GM23338 (cell line): ENCODE measurements around the gene RPIA. TPM values are rescaled to one million over a fixed set of nuclear protein-coding genes. Genes with fewer than 3 reads are reported as not detected.

Source experiments
- ATAC-seq: fragments of 200-7000 bp; cut with Tn5 transposase; 3 replicates; pipeline ENCODE4 v1.9.1; 2020
- DNase-seq: peaks from one replicate; pipeline ENCODE4 v3.0.0-alpha.2; 2015; ENCODE audit warnings: low spot score
- H2AFZ ChIP-seq: fragments of 200-600 bp; sonication (generic); 2 replicates; pipeline ENCODE4 v1.8.0; 2016; ENCODE audit warnings: antibody characterized with exemption, mild to moderate bottlenecking, moderate library complexity
- H3F3A ChIP-seq: fragments of 200-600 bp; sonication (generic); replicated peaks from 2 replicates; pipeline ENCODE4 v1.8.0; 2017; ENCODE audit warnings: antibody characterized with exemption, mixed run types, low read depth
- H3K27ac ChIP-seq: fragments of 200-600 bp; sonication (generic); 2 replicates; pipeline ENCODE4 v1.6.1; 2016; ENCODE audit warnings: low read depth
- H3K27me3 ChIP-seq: fragments of 200-600 bp; sonication (generic); 2 replicates; pipeline ENCODE4 v1.8.0; 2016; ENCODE audit warnings: mild to moderate bottlenecking, mixed run types, moderate library complexity; ENCODE audit not compliant: insufficient read depth
- H3K36me3 ChIP-seq: fragments of 200-600 bp; sonication (generic); 2 replicates; pipeline ENCODE4 v1.8.0; 2016; ENCODE audit warnings: mild to moderate bottlenecking; ENCODE audit not compliant: insufficient read depth
- H3K4me1 ChIP-seq: fragments of 200-600 bp; sonication (generic); 2 replicates; pipeline ENCODE4 v1.8.0; 2016; ENCODE audit warnings: mild to moderate bottlenecking, moderate library complexity; ENCODE audit not compliant: insufficient read depth
- H3K4me2 ChIP-seq: fragments of 200-600 bp; sonication (generic); 2 replicates; pipeline ENCODE4 v1.7.1; 2017; ENCODE audit warnings: mixed run types
- H3K4me3 ChIP-seq: fragments of 200-600 bp; sonication (generic); 2 replicates; pipeline ENCODE4 v1.6.1; 2016; ENCODE audit warnings: mixed run types
- H3K79me2 ChIP-seq: fragments of 200-600 bp; sonication (generic); replicated peaks from 2 replicates; pipeline ENCODE4 v1.8.0; 2017; ENCODE audit warnings: mild to moderate bottlenecking; ENCODE audit not compliant: insufficient read depth
- H3K9me2 ChIP-seq: fragments of 200-600 bp; sonication (generic); 2 replicates; pipeline ENCODE4 v1.8.0; 2017; ENCODE audit not compliant: insufficient read depth
- H4K20me1 ChIP-seq: fragments of 200-600 bp; sonication (generic); replicated peaks from 2 replicates; pipeline ENCODE4 v1.8.0; 2017; ENCODE audit warnings: mild to moderate bottlenecking; ENCODE audit not compliant: insufficient read depth
- H3K27ac Mint-ChIP-seq: 2 replicates; pipeline ENCODE4 v1.8.0; 2020; ENCODE audit warnings: inconsistent platforms, mild to moderate bottlenecking, moderate library complexity, mixed read lengths
- H3K27me3 Mint-ChIP-seq: 3 replicates; pipeline ENCODE4 v1.8.0; 2022; ENCODE audit warnings: low read depth, mild to moderate bottlenecking, moderate library complexity, mixed read lengths, inconsistent platforms; ENCODE audit not compliant: insufficient read depth, poor library complexity
- H3K36me3 Mint-ChIP-seq: 3 replicates; pipeline ENCODE4 v1.8.0; 2021; ENCODE audit warnings: low read depth, mild to moderate bottlenecking, inconsistent platforms, moderate library complexity, mixed read lengths
- H3K4me1 Mint-ChIP-seq: 3 replicates; pipeline ENCODE4 v1.8.0; 2020; ENCODE audit warnings: mild to moderate bottlenecking, inconsistent platforms, mixed read lengths
- H3K4me3 Mint-ChIP-seq: 3 replicates; pipeline ENCODE4 v1.8.0; 2021; ENCODE audit warnings: moderate library complexity, mild to moderate bottlenecking, inconsistent platforms, mixed read lengths
- H3K9me3 Mint-ChIP-seq: 3 replicates; pipeline ENCODE4 v1.8.0; 2020; ENCODE audit warnings: moderate library complexity, mild to moderate bottlenecking, inconsistent platforms, mixed read lengths
- CREB1 ChIP-seq: fragments of 250-450 bp; sonication (Bioruptor Pico); IDR thresholded peaks from 2 replicates; pipeline ENCODE4 v1.5.0; 2020; ENCODE audit warnings: low read depth, mild to moderate bottlenecking, moderate library complexity
- ETS1 ChIP-seq: IDR thresholded peaks from 2 replicates; pipeline ENCODE4 v1.6.1; 2016; ENCODE audit warnings: antibody characterized with exemption
- JUNB ChIP-seq: IDR thresholded peaks from one replicate; pipeline ENCODE4 v1.6.1; 2016; ENCODE audit warnings: antibody characterized with exemption; ENCODE audit not compliant: unreplicated experiment
- STAT1 ChIP-seq: IDR thresholded peaks from one replicate; pipeline ENCODE4 v1.6.1; 2016; ENCODE audit warnings: antibody characterized with exemption; ENCODE audit not compliant: unreplicated experiment
- polyA plus RNA-seq: library from polyadenylated mRNA; unstranded; fragments of >200 nt; fragmentation: Nextera tagmentation; extraction: Ambion mirVana; gene quantifications from 2 replicates; pipeline ENCODE4 v1.2.1, GENCODE V29; 2016
- total RNA-seq: library from RNA; depleted of rRNA; stranded (reverse); fragments of >200 nt; shearing (Covaris generic); gene quantifications from 2 replicates; pipeline ENCODE4 v1.2.3, GENCODE V29; 2014
- TF ChIP-seq, protein P1 (sequence below): fragments of 250-450 bp; sonication (Bioruptor Pico); IDR thresholded peaks from 2 replicates; pipeline ENCODE4 v1.5.0; 2020; ENCODE audit warnings: mild to moderate bottlenecking, moderate library complexity

Gene RPIA
- total and polyA plus RNA-seq, 2 experiments from 2014 or later = 18.8 to 22.5 TPM

DNA sequence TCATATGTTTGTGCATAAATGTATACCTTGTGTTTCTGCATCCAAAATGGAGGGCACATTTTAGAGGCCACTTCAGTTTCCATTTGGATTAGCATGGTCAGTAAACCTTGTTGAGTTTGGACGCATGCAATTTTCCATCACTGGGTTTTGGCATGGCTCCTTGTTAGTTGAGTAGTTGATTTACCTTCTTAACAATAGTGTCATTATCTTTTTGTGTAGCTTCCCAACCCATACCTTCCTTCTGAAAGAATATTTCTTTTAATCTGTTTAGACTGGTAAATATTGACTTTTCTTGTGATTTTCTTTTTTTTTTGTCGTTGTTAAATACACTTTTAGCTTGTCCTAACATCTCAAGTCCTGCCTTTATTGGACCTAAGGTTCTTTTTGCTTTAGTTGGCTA lies 15.5 kb downstream of the RPIA start:
- H3K9me3 Mint-ChIP-seq = peaks cover 29% of the 10 kb centered on the region
- no peak overlapping the region for H3K27ac ChIP-seq
- H4K20me1 ChIP-seq = 0 out of 2 replicates have a peak, but pooled peaks cover 2% of the 10 kb centered on the region
- H3K9me2 ChIP-seq = no peaks in the 10 kb centered on the region
- peaks cover 3% of the 10 kb centered on the region; the same call in 1 of the 2 replicates for H3K79me2 ChIP-seq
- H3K4me1 Mint-ChIP-seq = peaks cover 20% of the 10 kb centered on the region; the same call in 2 of the 3 replicates
- ATAC-seq = no peak
- H3K4me2 ChIP-seq = no peak overlapping the region
- peaks cover 48% of the 10 kb centered on the region for H3K36me3 Mint-ChIP-seq
- H3F3A ChIP-seq = no peaks in the 10 kb centered on the region
- DNase-seq = no peak
- peaks cover 16% of the 10 kb centered on the region for H3K36me3 ChIP-seq
- H3K4me1 ChIP-seq = 0 out of 2 replicates have a peak, but pooled peaks cover 3% of the 10 kb centered on the region
- H3K27me3 ChIP-seq = no peaks in the 10 kb centered on the region
- H3K4me3 ChIP-seq = no peak overlapping the region
- TF ChIP-seq, protein P1, sequence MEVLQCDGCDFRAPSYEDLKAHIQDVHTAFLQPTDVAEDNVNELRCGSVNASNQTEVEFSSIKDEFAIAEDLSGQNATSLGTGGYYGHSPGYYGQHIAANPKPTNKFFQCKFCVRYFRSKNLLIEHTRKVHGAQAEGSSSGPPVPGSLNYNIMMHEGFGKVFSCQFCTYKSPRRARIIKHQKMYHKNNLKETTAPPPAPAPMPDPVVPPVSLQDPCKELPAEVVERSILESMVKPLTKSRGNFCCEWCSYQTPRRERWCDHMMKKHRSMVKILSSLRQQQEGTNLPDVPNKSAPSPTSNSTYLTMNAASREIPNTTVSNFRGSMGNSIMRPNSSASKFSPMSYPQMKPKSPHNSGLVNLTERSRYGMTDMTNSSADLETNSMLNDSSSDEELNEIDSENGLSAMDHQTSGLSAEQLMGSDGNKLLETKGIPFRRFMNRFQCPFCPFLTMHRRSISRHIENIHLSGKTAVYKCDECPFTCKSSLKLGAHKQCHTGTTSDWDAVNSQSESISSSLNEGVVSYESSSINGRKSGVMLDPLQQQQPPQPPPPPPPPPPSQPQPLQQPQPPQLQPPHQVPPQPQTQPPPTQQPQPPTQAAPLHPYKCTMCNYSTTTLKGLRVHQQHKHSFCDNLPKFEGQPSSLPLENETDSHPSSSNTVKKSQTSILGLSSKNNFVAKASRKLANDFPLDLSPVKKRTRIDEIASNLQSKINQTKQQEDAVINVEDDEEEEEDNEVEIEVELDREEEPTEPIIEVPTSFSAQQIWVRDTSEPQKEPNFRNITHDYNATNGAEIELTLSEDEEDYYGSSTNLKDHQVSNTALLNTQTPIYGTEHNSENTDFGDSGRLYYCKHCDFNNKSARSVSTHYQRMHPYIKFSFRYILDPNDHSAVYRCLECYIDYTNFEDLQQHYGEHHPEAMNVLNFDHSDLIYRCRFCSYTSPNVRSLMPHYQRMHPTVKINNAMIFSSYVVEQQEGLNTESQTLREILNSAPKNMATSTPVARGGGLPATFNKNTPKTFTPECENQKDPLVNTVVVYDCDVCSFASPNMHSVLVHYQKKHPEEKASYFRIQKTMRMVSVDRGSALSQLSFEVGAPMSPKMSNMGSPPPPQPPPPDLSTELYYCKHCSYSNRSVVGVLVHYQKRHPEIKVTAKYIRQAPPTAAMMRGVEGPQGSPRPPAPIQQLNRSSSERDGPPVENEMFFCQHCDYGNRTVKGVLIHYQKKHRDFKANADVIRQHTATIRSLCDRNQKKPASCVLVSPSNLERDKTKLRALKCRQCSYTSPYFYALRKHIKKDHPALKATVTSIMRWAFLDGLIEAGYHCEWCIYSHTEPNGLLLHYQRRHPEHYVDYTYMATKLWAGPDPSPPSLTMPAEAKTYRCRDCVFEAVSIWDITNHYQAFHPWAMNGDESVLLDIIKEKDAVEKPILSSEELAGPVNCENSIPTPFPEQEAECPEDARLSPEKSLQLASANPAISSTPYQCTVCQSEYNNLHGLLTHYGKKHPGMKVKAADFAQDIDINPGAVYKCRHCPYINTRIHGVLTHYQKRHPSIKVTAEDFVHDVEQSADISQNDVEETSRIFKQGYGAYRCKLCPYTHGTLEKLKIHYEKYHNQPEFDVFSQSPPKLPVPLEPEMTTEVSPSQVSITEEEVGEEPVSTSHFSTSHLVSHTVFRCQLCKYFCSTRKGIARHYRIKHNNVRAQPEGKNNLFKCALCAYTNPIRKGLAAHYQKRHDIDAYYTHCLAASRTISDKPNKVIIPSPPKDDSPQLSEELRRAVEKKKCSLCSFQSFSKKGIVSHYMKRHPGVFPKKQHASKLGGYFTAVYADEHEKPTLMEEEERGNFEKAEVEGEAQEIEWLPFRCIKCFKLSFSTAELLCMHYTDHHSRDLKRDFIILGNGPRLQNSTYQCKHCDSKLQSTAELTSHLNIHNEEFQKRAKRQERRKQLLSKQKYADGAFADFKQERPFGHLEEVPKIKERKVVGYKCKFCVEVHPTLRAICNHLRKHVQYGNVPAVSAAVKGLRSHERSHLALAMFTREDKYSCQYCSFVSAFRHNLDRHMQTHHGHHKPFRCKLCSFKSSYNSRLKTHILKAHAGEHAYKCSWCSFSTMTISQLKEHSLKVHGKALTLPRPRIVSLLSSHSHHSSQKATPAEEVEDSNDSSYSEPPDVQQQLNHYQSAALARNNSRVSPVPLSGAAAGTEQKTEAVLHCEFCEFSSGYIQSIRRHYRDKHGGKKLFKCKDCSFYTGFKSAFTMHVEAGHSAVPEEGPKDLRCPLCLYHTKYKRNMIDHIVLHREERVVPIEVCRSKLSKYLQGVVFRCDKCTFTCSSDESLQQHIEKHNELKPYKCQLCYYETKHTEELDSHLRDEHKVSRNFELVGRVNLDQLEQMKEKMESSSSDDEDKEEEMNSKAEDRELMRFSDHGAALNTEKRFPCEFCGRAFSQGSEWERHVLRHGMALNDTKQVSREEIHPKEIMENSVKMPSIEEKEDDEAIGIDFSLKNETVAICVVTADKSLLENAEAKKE (CRISPR knock-in tag) = no peak
- TF ChIP-seq JUNB (no peak), ETS1 (no peak), CREB1 (CRISPR knock-in tag) (no peak), STAT1 (no peak)
- no peak overlapping the region for H3K27ac Mint-ChIP-seq
- no peak overlapping the region for H3K4me3 Mint-ChIP-seq
- no peak overlapping the region for H2AFZ ChIP-seq
- no peaks in the 10 kb centered on the region for H3K27me3 Mint-ChIP-seq
